ENCODE measurements around the gene ABCA3.
"Not testable (repeated sequence)": the region's sequence is repeated elsewhere in the genome, so short reads cannot be mapped to it uniquely, and the experiment has no call there.

Gene ABCA3

DNA sequence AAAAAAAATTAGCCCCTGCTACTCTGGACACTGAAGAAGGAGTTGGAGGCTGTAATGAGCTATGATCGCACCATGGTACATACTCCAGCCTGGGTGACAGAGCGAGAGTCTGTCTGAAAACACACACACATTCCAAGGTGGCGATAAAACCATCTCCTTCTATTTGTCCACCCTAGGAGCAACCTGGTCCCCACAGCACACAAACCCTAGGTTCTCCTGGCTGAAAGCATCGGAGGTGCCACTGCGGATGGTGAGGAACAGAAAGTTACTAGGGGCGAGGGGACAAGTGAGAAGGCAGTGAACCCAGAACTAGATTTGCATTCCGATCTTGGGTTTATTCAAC lies 87.8 kb downstream of the ABCA3 start:
- no peak for DNase-seq (ENCODE audit: low read depth)

DNA sequence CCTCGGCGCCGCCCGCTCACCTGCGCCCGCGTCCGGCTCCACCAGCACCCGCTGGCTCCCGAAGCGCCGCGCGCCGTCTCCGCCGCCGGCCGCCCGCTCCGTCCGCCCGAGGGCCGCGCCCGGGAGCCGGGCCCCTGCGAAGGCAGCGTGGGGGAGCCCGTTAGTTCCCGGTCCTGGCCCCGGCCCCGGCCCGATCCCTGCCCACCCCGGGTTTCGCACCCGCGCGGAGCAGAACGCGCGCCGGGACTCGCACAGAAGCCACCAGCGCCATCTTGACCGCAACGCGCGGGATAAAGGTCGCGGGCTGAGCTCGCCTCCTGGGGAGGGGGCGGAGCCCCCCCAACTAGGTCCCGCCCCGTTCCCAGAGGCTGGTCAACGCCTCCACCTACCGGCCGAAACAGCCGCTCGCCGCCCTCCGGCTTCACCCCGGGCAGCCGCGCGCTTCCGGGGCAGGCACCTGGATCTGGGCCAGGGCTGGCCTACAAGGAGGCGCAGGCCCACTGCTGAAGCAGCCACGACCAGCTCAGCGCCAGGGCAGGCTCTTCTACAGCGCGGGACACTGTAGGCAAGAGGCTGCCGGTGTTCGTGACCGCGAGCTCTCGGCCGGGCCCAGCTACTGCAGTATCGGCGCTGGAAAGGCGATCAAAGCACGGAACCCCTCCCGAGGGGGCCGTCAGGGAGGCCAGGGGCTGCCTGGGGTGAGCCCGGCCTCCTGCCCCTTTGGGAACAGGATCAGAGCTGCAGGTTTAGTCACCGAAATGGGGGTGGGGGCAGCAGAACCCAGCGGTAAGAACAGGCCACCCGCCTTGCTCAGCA lies 89.0 kb downstream of the ABCA3 start, which contains the start of gene ECI1:
Gene ECI1 (minus strand): TSS at position 292 of the 816 bp plus-strand sequence. CDS start 21 bp downstream, at position 271.
- DNase-seq (ENCODE audit: low read depth), result peak; percentile 68

DNA sequence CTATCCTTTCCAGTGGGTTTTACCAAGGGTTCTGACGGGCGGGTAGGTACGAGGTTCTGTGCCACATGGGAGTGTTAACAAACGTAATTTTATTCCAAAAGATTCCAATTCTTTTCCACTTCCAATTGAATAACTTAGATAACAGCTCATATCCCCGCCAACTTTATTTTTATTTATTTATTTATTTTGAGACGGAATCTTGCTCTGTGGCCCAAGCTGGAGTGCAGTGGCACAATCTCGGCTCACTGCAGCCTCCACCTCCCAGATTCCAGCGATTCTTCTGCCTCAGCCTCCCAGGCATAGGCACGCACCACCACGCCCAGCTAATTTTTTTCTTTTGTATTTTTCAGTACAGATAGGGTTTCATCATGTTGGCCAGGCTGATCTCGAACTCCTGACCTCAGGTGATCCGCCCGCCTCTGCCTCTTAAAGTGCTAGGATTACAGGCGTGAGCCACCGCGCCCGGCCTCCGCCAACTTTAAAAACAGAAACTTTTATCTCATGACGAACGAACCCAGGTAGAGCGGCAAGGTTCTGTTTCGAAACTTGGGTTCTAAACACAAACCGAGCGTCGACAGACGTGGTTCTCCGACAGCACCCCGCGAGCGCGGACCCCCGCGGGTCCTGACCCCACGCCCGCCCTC lies 89.8 kb downstream of the ABCA3 start:
- DNase-seq (ENCODE audit: low read depth), result no peak

DNA sequence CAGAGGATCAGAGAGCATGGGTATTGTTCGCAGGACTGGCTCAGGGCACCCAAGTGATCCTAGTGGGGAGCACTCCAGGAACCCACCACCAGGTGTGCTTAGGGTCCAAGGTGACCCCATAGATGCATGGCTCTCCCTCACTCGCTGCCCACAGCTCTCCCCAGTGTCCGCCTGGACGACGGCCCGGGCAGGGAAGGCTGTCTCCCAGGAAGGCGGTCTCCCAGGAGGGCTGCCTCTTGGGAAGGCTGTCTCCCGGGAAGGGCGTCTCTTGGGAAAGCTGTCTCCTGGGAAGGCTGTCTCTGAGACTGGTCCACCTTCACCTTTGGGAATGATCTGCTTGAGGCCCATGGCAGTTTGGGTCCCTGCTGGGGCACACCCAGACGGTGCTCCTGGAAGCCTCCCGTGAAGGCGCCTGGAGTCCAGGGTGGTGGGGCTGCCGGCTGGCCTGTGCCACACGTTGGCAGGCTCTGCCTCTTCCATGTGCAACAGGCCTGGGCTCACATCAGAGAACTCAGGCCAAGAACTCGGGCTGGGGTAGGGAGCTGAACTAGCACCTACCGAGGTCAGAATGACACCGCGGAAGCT lies 94.1 kb downstream of the ABCA3 start:
- DNase-seq (ENCODE audit: low read depth), result no peak

DNA sequence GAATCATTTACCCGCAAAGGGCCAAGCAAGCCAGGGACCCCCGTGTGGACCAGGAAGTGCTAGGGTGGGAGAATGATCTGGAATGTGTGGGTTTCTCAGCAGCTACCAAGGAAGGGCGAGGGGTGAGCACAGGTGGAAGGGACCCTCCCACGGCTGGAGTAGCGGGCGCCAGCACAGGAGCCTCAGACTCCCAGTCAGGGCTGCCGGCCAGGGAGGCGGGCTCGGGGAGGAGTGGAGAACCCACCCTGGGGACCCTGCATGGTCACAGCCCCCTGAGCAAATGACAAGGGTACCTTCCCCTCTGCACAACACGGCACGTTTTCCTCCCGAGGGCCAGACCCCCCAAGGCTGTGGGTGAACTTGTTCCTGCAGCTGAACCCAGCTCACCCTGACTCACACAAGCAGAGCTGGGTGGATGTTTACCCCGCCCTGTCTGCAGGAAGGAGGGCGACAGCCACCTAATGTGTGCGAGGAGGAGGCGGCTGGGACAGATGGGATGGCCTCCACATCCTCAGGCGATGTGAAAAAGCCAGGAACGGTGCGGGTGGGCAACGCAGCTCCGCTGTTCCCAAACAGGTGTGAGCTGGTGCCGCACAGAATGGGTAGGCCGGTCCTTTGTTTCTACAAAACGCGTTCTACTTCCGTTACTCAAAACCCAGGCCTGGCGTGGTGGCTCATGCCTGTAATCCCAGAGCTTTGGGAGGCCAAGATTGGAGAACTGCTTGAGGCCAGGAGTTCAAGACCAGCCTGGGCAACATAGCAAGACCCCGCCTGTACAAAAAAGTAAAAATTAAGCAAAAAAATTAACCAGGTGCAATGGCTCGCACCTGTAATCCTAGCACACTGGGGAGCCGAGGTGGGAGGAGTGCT lies 95.4 kb downstream of the ABCA3 start:
- no peak for DNase-seq (ENCODE audit: low read depth)

DNA sequence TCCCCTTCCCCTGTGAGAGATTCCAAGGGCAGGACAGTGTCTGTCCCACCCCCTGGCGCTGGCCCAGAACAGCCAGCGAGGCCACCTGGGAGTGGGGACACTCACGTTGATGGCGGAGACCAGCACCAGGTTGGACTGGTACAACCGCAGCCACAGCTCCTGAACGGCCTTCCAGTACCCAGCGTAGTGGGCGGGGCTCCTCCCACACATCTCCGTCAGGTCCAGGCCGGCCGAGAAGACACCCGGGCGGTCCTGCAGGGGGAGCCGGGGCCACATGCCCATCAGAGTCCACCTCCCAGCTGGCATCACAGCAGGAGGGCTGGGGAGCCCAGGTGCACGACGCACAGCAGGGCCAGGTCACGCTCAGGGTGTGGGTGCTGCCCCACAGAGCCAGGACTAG lies 96.2 kb downstream of the ABCA3 start:
- no peak for DNase-seq (ENCODE audit: low read depth)

DNA sequence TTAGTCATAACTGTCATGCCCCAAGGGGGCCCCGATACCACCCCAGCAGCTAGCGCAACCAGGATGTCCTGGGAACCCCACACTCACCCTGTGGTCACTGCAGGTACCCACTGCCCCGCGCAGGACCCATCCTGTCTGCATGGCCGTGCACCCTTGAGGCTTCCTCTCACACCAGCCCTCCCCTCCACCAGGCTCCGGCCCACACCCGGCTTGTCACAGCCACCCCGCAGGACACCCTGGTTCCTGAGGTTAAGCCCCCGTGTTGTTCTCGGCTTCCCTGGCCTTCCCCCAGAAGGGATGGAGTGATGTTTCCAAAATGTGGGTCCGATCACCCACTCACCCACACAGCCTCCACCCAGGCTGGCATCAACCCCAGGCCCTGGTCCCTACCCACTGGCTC lies 96.7 kb downstream of the ABCA3 start:
- DNase-seq (ENCODE audit: low read depth), result no peak

DNA sequence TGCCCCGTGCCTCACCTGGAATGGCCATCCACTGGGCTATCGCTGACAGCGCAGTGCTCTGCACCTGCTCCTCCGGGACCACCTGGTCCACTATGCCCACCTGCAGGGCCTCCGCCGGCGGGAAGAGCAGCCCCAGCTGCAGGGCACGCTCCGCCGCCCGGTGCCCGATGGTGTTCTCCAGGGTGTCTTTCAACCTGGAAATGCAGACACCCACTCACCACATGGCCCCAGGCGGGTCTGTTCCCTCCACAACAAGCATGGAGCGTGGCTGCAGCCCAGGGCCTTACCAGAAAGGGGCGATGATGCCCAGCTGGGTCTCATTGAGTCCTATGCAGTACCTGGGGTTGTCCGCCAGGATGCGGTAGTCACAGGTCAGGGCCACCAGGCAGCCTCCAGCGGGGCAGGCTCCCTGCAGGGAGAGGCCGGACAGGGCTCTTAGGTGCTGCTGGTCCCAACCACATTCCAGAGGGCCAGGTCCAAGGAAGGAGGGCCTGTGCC lies 97.4 kb downstream of the ABCA3 start:
- no peak for DNase-seq (ENCODE audit: low read depth)

DNA sequence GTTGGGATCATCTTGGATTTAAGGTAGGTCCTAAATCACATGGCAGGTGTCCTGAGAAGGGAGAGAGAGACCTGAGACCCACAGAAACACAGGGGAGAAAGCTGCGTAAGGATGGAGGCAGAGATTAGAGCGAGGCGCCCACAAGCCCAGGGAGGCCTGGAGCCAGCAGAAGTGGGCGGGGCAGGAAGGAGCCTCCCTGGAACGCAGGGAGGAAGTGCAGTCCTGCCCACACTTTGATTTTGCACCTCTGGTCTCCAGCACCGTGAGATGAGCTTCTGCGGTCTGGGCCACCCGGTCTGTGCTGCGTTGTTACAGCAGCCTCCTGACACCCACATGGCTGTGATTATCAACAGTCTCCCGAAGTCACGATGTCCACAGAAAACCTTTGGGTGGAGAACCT lies 97.9 kb downstream of the ABCA3 start:
- DNase-seq (ENCODE audit: low read depth), result no peak

DNA sequence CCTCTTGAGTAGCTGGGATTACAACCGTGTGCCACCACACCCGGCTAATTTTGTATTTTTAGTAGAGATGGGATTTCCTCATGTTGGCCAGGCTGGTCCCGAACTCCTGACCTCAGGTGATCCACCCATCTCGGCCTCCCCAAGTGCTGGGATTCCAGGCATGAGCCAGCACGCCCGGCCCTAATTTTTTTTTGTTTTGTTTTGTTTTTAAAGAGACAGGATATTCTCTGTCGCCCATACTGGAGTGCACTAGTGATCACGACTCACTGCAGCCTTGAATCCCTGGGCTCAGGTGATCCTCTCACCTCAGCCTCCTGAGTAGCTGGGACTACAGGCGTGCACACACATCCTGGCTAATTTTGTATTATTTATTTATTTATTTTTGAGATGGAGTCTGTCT lies 100.2 kb downstream of the ABCA3 start:
- DNase-seq (ENCODE audit: low read depth), result not testable (repeated sequence)

DNA sequence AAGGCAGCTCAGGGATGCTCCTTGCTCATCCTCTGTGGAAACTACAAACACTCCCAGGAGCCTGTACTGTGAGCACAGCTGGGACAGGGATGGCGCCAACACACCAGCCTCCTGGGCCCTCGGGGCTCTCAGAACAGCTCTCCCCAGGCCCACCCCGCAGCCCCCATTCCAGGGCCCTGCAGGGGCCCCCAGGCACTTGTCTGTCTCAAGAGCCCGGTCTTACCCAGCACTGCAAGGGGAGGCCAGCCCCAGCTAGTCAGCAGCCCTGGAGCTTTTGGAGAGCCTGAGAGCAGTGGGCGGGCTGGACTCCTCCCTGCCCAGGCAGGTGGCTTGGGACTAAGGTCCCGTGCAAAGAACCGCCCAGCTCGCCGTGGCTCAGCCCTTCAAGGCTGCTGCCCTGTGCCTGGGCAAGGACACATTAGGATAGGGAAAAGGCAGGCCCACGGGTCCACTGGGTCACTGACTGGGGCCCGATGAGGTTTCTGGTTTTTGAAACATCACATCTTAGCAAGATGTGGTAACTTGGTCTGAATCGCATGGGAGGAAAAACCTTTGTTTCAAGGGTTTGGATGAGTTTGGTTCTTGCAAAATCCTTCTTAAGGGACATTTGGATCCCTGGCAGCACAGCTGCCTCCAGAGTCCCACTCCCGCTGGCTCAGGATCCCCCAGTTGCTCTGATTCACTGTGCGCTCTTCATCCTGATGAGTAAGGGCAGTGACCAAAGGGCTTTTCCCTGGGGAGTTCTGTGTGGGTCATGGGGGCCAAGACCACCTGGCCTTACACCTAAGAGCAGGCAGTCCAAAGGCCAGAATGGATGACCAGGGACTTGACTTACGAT lies 101.5 kb downstream of the ABCA3 start:
- no peak for DNase-seq (ENCODE audit: low read depth)

DNA sequence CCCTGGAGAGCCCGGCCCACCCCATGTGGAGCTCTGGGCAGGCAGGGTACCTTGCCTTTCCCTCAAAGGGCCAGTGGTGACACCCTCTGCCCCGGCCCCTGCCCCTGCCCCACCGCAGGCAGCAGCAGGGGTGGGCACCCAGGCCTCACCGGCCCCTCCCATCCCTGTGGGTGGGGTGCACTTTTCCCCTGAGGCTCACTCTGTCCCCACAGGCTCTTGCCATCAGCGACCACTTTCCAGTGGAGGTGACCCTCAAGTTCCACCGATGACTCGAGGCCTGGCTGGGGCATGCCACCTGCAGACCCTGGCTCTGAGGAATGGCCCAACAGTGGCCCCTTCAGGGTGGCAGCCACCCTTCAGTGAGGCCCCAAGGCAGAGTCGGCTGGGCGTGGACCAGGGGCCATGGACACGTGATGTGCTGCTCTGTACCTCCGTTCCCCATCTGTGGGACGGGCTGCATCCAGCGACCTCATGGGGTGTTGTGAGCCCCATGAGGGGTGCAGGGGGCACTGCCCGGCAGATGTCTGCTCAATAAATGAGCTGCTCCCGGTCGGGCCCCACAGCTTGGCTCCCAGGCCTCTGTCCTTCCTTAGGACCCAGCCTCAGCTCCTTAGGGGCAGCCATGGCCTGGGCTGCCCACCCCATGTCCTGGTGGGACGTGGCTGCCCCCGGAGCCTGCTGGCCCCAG lies 102.2 kb downstream of the ABCA3 start:
- no peak for DNase-seq (ENCODE audit: low read depth)

DNA sequence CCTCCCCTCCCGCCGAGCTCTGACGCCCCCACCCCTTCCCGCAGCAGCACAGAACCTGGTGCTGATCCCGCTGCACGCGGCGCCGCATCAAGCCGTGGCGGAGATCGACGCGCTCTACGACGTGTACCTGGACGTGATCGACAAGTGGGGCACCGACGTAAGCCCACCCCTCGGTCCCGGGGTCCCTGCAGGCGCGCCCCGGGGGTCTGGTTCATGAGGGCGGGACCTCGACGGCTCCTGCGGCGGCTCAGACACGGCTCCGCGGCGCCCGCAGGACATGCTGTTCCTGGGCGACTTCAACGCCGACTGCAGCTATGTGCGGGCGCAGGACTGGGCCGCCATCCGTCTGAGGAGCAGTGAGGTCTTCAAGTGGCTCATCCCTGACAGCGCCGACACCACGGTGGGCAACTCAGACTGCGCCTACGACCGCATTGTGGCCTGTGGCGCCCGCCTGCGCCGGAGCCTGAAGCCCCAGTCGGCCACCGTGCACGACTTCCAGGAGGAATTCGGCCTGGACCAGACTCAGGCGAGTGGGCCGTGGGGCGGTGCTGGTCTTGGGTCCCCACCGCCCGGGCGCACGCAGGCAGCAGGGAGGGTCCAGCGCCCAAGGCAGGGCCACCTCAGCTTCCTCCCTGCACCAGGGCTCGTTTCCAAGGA lies 102.9 kb downstream of the ABCA3 start:
- DNase-seq (ENCODE audit: low read depth), result no peak

DNA sequence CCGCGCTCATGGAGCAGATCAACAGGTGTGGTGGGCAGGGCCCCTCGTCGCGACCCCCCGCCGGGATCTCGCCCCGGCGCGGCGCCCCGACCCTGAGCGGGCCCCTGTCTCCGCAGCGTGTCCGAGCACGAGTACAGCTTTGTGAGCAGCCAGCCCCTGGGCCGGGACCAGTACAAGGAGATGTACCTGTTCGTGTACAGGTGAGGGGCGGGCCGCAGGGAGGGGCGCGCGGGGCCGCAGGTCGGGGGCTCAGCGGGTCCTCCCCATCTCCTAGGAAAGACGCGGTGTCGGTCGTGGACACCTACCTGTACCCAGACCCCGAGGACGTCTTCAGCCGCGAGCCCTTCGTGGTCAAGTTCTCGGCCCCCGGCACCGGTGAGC lies 103.4 kb downstream of the ABCA3 start:
- no peak for DNase-seq (ENCODE audit: low read depth)

DNA sequence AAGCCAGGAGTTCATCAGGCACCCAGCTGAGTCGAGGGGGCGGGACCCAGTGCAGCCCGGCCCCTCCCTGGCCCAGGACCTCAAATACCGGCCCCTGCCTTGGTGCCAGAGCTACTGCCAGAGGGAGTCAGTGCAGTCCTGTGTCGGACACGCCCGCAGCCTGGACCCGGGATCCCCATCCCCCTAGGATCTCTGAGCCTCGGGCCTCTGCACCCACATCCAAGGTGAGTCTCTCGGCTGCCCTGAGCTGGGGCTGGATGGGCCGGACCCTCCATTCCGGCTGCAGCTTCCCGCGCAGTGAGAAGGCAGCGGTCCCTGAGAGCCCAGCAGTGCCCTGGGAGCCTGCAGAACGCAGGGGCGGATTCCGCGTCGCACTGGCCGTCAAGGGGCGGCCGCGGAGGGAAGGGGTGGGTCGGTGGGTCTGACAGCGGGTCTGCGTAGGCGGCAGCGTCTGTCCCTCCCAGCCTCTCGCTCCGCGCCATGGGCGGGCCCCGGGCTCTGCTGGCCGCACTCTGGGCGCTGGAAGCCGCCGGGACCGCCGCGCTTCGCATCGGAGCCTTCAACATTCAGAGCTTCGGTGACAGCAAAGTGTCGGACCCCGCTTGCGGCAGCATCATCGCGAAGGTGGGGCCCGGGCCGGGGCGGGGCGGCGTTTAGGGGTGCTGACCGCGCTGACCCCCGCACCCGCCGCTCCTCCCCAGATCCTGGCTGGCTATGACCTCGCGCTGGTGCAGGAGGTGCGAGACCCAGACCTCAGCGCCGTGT lies 104.0 kb downstream of the ABCA3 start, which contains the start of gene DNASE1L2:
Gene DNASE1L2 (plus strand): TSS at position 108 of the 765 bp plus-strand sequence. CDS start 373 bp downstream, at position 481.
- DNase-seq (ENCODE audit: low read depth), result no peak

DNA sequence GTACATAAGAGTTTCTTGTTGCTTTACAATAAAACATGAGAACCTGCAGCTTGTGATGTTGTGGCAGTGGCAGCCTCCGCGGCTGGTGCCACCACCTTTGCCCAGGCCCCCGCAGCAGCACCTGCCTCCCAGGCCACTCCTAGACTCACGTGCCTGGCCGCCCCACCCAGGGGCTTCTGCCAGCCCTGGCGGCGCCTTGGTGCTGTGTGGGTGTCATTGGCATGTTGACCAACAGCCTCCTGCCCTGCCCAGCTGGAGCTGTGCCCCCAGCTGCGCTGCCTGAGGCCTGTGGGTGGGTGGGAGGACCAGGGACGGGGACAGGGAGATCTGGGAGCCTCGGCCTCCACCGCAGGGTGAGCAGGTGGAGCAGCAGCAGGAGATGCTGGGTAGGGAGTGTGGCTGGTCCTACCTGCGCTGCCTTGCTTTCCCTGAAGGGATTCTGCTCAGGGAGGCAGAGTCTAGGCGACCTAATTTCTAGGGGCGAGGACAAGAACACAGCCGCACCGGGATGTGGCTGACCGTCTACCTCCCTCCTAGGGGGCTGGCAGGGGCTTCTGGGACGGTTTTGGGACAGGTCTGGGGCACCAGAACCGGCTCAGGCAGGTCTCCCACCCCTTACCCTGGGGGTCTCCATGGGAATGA lies 104.7 kb downstream of the ABCA3 start:
- DNase-seq (ENCODE audit: low read depth), result no peak

DNA sequence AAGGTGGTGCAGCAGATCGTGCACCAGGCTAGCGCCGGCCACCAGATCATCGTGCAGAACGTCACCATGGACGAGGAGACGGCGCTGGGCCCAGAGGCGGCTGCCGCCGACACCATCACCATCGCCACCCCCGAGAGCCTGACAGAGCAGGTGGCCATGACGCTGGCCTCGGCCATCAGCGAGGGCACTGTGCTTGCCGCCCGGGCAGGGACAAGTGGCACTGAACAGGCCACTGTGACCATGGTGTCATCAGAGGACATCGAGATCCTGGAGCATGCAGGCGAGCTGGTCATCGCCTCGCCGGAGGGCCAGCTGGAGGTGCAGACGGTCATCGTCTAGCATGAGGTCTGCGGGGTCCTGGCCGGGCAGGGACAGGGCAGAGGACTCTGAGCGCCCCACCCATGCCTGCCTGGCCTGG lies 105.3 kb downstream of the ABCA3 start:
- no peak for DNase-seq (ENCODE audit: low read depth)

DNA sequence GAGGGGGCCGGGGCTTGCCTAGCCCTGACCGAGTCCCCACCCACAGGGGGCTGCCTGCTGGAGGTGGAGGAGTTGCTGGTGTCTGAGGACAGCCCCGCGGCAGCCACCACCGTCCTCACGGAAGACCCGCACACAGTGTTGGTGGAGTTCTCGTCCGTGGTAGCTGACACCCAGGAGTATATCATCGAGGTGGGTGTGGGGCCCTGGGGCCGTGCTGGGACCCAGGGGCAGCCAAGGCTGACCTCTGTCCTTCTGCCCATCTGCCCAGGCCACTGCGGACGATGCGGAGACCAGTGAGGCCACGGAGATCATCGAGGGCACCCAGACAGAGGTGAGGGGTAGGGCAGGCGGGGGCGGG lies 105.7 kb downstream of the ABCA3 start:
- no peak for DNase-seq (ENCODE audit: low read depth)

All from activated gamma-delta T cell treated with anti-CD3 and anti-CD28 coated beads, Interleukin-2, amount 50 U/mL, for 16 hours (primary cell).